HepG2 (cell line): Measurements from ENCODE around the gene ZMYND19. TPM values are rescaled to one million over a fixed set of nuclear protein-coding genes. Genes with fewer than 3 reads are reported as not detected.
A peak's percentile ranks its signal among the peaks of the same experiment; 100 is the strongest.

Experiments
- ATAC-seq: fragments of 200-7000 bp; cut with Tn5 transposase; 3 replicates; pipeline ENCODE4 v1.9.1; 2020; ENCODE audit warnings: mild to moderate bottlenecking, moderate library complexity
- BruUV-seq: library from RNA; stranded (reverse); fragments of 400-500 nt; replicated peaks from 2 replicates; lab custom pipeline; 2021; lab: Mats Ljungman, UMichigan
- CTCF ChIA-PET: fragments of 300-600 bp; formaldehyde crosslinking; extraction: SDS; loops from one replicate; lab custom pipeline; 2021; ENCODE audit warnings: low total read pairs, inconsistent platforms, low intra/inter-chr PET ratio; lab: Yijun Ruan, JAX
- POLR2A ChIA-PET: fragments of 350-600 bp; sonication (Branson Sonifier 250); formaldehyde crosslinking; loops from one replicate; lab custom pipeline; 2020; ENCODE audit warnings: antibody characterized with exemption, inconsistent platforms; lab: Yijun Ruan, JAX
- DNase-seq: peaks from one replicate; pipeline ENCODE4 v3.0.0-alpha.2; 2015; ENCODE audit warnings: low spot score
- FAIRE-seq: peaks from 3 replicates; lab custom pipeline; 2011; peaks lifted over from hg19 to GRCh38; lab: Jason Lieb, UNC
- H2AFZ ChIP-seq: one replicate; pipeline ENCODE4 v1.6.1; 2011; ENCODE audit warnings: low read length, inconsistent platforms
- H3K27ac ChIP-seq: fragments of 300-600 bp; 3 replicates; pipeline ENCODE4 v1.8.0; 2011; ENCODE audit warnings: mixed run types, mild to moderate bottlenecking, mixed read lengths, low read length, inconsistent platforms; ENCODE audit not compliant: insufficient read depth; ENCODE audit errors: extremely low read length
- H3K27me3 ChIP-seq, 2 experiments: fragments of 200-600 bp in 1 of 2; 2 replicates in 1 of 2; 3 replicates in 1 of 2; pipeline versions ENCODE4 v1.6.0 to v1.8.0; 2011; ENCODE audit warnings: low read length in 2 of 2, mild to moderate bottlenecking in 2 of 2, moderate library complexity in 2 of 2, inconsistent platforms in 1 of 2; ENCODE audit not compliant: insufficient read depth in 2 of 2, control insufficient read depth in 1 of 2
- H3K36me3 ChIP-seq, 2 experiments: fragments of 200-600 bp in 1 of 2; replicated peaks in 1 of 2; 2 replicates in 1 of 2; 3 replicates in 1 of 2; pipeline versions ENCODE4 v1.5.1 to v1.8.0; 2011; ENCODE audit warnings: low read length in 2 of 2, inconsistent platforms in 1 of 2; ENCODE audit not compliant: insufficient read depth in 2 of 2, control insufficient read depth in 1 of 2
- H3K4me1 ChIP-seq: 2 replicates; pipeline ENCODE4 v1.5.1; 2012; ENCODE audit warnings: low read length, inconsistent platforms; ENCODE audit not compliant: insufficient read depth
- H3K4me2 ChIP-seq: 2 replicates; pipeline ENCODE4 v1.6.0; 2011; ENCODE audit warnings: low read depth, low read length, inconsistent platforms
- H3K4me3 ChIP-seq, 3 experiments: fragments of 200-600 bp in 1 of 3; sonication (generic), shearing (Covaris generic) in 1 of 3; replicated peaks in 1 of 3; 2 replicates each; pipeline ENCODE4 v1.5.1; 2011 to 2016; ENCODE audit warnings: low read length in 3 of 3, inconsistent platforms in 2 of 3, low read depth in 2 of 3, mild to moderate bottlenecking in 2 of 3, control low read depth in 1 of 3, mixed read lengths in 1 of 3; ENCODE audit not compliant: insufficient read depth in 1 of 3
- H3K79me2 ChIP-seq: one replicate; pipeline ENCODE4 v1.6.1; 2011; ENCODE audit warnings: low read length, inconsistent platforms; ENCODE audit not compliant: insufficient read depth
- H3K9ac ChIP-seq: 2 replicates; pipeline ENCODE4 v1.6.0; 2011; ENCODE audit warnings: mild to moderate bottlenecking, low read depth, low read length, inconsistent platforms; ENCODE audit not compliant: insufficient read depth
- H3K9me3 ChIP-seq: 2 replicates; pipeline ENCODE4 v1.5.1; 2012; ENCODE audit warnings: mild to moderate bottlenecking, low read length
- H4K20me1 ChIP-seq: 2 replicates; pipeline ENCODE4 v1.6.0; 2011; ENCODE audit warnings: inconsistent platforms, mild to moderate bottlenecking, low read length, moderate library complexity; ENCODE audit not compliant: insufficient read depth
- E2F1 ChIP-seq: sonication (generic); formaldehyde crosslinking; IDR thresholded peaks from 2 replicates; pipeline ENCODE4 v1.5.0; 2020; ENCODE audit warnings: missing genetic modification reagents
- E2F5 ChIP-seq: sonication (generic); formaldehyde crosslinking; conservative IDR thresholded peaks from 2 replicates; pipeline ENCODE4 v1.4.0; 2020; ENCODE audit warnings: missing genetic modification reagents
- HMGXB4 ChIP-seq, 2 experiments: sonication (generic) in 1 of 2; formaldehyde crosslinking in 1 of 2; IDR thresholded peaks; 2 replicates each; pipeline versions ENCODE4 v1.4.0 to v1.6.1; 2018 to 2020; ENCODE audit warnings: missing genetic modification reagents in 2 of 2, borderline replicate concordance in 1 of 2, low read depth in 1 of 2, mild to moderate bottlenecking in 1 of 2, missing biosample characterization in 1 of 2
- PHF21A ChIP-seq: sonication (generic); formaldehyde crosslinking; IDR thresholded peaks from 2 replicates; pipeline ENCODE4 v1.5.0; 2020; ENCODE audit warnings: mild to moderate bottlenecking, missing genetic modification reagents
- RBM22 ChIP-seq: fragments of 200-400 bp; formaldehyde crosslinking; optimal IDR thresholded peaks from 2 replicates; pipeline ENCODE3; 2017; ENCODE audit warnings: mild to moderate bottlenecking, low read length, moderate library complexity
- RFX1 ChIP-seq: fragments of 450-650 bp; IDR thresholded peaks from 2 replicates; pipeline ENCODE4 v1.6.1; 2017
- RFX3 ChIP-seq: IDR thresholded peaks from 2 replicates; pipeline ENCODE4 v1.6.1; 2016; ENCODE audit warnings: missing biosample characterization, missing genetic modification reagents
- RFX5 ChIP-seq: IDR thresholded peaks from 2 replicates; pipeline ENCODE4 v1.6.1; 2011; ENCODE audit warnings: low read depth, low read length, improper control_type of control experiment
- ZBTB2 ChIP-seq: sonication (generic); formaldehyde crosslinking; IDR thresholded peaks from 2 replicates; pipeline ENCODE4 v1.8.0; 2022; ENCODE audit warnings: low read depth, missing genetic modification reagents
- ZNF672 ChIP-seq: sonication (generic); formaldehyde crosslinking; IDR thresholded peaks from 2 replicates; pipeline ENCODE4 v1.8.1; 2022; ENCODE audit warnings: missing genetic modification reagents
- WGBS: methylation state at CpG from one replicate; pipeline ENCODE4 v1.1.6; 2017; ENCODE audit warnings: low lambda C conversion rate; 5-methylcytosine and 5-hydroxymethylcytosine counted together
- in situ Hi-C: cut with HindIII; loops from 2 replicates; pipeline ENCODE4 v1.10.0; 2017; ENCODE audit warnings: low pct_unique_long_range_greater_than_20kb; ENCODE audit not compliant: extremely low pct_ligation_motif_present
- intact Hi-C: fragments of 100-400 bp; cut with micrococcal nuclease; formaldehyde crosslinking; loops from one replicate; pipeline ENCODE4 v1.10.0; 2022; ENCODE audit not compliant: unreplicated experiment
- polyA plus RNA-seq, 8 experiments: library from polyadenylated mRNA; depleted of rRNA in 3 of 8; stranded (reverse) in 7 of 8; unstranded in 1 of 8; fragments of >200 nt; fragmentation: Illumina TruSeq in 4 of 8; extraction: Trizol in 4 of 8; gene quantifications; 2 replicates each; pipeline versions ENCODE4 v1.2.1 to v1.2.3, GENCODE V29; 2011 to 2016; ENCODE audit warnings: low read depth in 4 of 8, missing spikeins in 1 of 8, mixed read lengths in 1 of 8; ENCODE audit not compliant: insufficient read depth in 1 of 8
- total RNA-seq, 5 experiments: library from RNA; depleted of rRNA; stranded (reverse); fragments of >200 nt; fragmentation: Illumina TruSeq; extraction: Trizol; gene quantifications; 2 replicates each; pipeline ENCODE4 v1.2.3, GENCODE V29; 2016; ENCODE audit warnings: low read depth in 1 of 5

The ZMYND19 gene
- total and polyA plus RNA-seq, 2 of the 13 experiments (the other 11 are each of a cell fraction or from before 2014, with no cell fraction given) = 21.3 to 38.7 TPM

GRCh38 chr9:137630679-137631078 lies 40.4 kb upstream of the ZMYND19 start:
- peaks cover 0 to 1% of the 10 kb centered on the region in 2 experiments; a peak in 2 of 5 replicates for H3K36me3 ChIP-seq
- no peak overlapping the region for H3K4me2 ChIP-seq
- no peak; the same call in 2 of the 3 replicates for ATAC-seq

More at GRCh38 chr9:137630679-137631078, 40.4 kb upstream of the ZMYND19 start:
- H2AFZ ChIP-seq = no peak overlapping the region
- intact Hi-C loops = no loop called here
- 93% methylated on average over 4 of the region's 4 CpGs for WGBS
- no peaks in the 10 kb centered on the region for H3K9me3 ChIP-seq
- CTCF ChIA-PET = no interaction called here
- in situ Hi-C loops = no loop called here
- TF ChIP-seq RFX3 (CRISPR knock-in tag) (peak; percentile 55; the same call in 1 of the 2 replicates), PHF21A (no peak), RBM22 (no peak), HMGXB4 (CRISPR knock-in tag; IDR thresholded peaks at IDR 0.05; ENCODE audit: borderline replicate concordance in 1 of 2, low read depth in 1 of 2) (no peak), E2F1 (no peak), RFX5 (peak; percentile 29; the same call in 1 of the 2 replicates), ZNF672 (CRISPR knock-in tag) (no peak), E2F5 (CRISPR knock-in tag) (no peak), ZBTB2 (CRISPR knock-in tag) (no peak), RFX1 (peak; percentile 67)
- peaks cover 35% of the 10 kb centered on the region for H3K4me1 ChIP-seq
- no peak overlapping the region for H3K27ac ChIP-seq
- FAIRE-seq = no peak
- DNase-seq = no peak
- H3K9ac ChIP-seq = no peak overlapping the region
- H3K79me2 ChIP-seq = peaks cover 81% of the 10 kb centered on the region
- BruUV-seq = no TSS peak
- H3K27me3 ChIP-seq = no peaks in the 10 kb centered on the region
- H3K4me3 ChIP-seq = no peak overlapping the region
- POLR2A ChIA-PET = no interaction called here
- peaks cover 25% of the 10 kb centered on the region for H4K20me1 ChIP-seq
